Activated CD4-positive, alpha-beta T cell treated with anti-CD3 and anti-CD28 coated beads, Interleukin-2, amount 10 ng/mL, durations not matched to agents 7 days and 5 days (primary cell): Measurements from ENCODE around the gene PLA2G7. TPM values are rescaled to one million over a fixed set of nuclear protein-coding genes. Genes with fewer than 3 reads are reported as not detected.

ENCODE experiments used
- CTCF ChIA-PET: fragments of 350-600 bp; sonication (Branson Sonifier 250); formaldehyde crosslinking; loops from one replicate; lab custom pipeline; 2021; ENCODE audit warnings: antibody characterized with exemption; lab: Charles Lee
- POLR2A ChIA-PET: fragments of 350-600 bp; sonication (Branson Sonifier 250); formaldehyde crosslinking; loops from one replicate; lab custom pipeline; 2021; ENCODE audit warnings: antibody characterized with exemption; lab: Charles Lee
- DNase-seq: peaks from one replicate; pipeline ENCODE4 v3.0.0-alpha.2; 2020
- H3K27ac Mint-ChIP-seq: one replicate; pipeline ENCODE4 v1.8.0; 2021; ENCODE audit warnings: mild to moderate bottlenecking, moderate library complexity, mixed read lengths
- H3K27me3 Mint-ChIP-seq: one replicate; pipeline ENCODE4 v1.8.0; 2021; ENCODE audit warnings: mixed read lengths
- H3K36me3 Mint-ChIP-seq: one replicate; pipeline ENCODE4 v1.8.0; 2021; ENCODE audit warnings: low read depth, mixed read lengths
- H3K4me1 Mint-ChIP-seq: one replicate; pipeline ENCODE4 v1.8.0; 2021; ENCODE audit warnings: mixed read lengths
- H3K4me3 Mint-ChIP-seq: one replicate; pipeline ENCODE4 v1.8.0; 2021; ENCODE audit warnings: mild to moderate bottlenecking, moderate library complexity, mixed read lengths
- H3K9me3 Mint-ChIP-seq: one replicate; pipeline ENCODE4 v1.8.0; 2021; ENCODE audit warnings: mixed read lengths
- total RNA-seq, 2 experiments: library from RNA; stranded (reverse); gene quantifications; one replicate each; pipeline ENCODE4 v1.2.3, GENCODE V29; 2021

The PLA2G7 gene
- total RNA-seq, 2 experiments from 2014 or later: not detected

DNA sequence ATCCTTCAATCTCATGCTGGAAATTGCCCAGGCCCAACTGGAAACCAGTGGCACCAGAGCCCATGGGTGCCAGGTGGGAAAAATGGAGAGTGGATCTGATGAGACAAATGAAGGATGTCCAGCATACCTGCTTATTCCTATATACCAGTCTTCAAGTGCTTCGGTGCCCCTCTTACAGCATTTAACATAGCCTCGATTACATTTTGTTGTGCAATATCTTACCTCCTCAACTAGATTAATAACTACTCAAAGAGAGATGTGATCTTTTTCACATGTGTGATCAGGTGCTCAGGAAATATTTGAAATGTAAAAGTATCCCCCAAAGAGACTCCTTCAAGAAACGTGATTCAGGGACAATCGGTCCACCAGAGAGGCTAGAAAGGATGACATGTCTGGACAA lies 6.7 kb upstream of the PLA2G7 start:
- DNase-seq: no peak
- Mint-ChIP-seq H3K4me1 (no peaks in the 10 kb centered on the region), H3K27ac (no peak overlapping the region), H3K9me3 (no peaks in the 10 kb centered on the region), H3K4me3 (no peak overlapping the region), H3K36me3 (no peaks in the 10 kb centered on the region), H3K27me3 (peaks cover 18% of the 10 kb centered on the region)
- ChIA-PET CTCF (no interaction called here), POLR2A (no interaction called here)

- Mint-ChIP-seq H3K27ac (no peak overlapping the region), H3K4me3 (no peak overlapping the region), H3K27me3 (peaks cover 20% of the 10 kb centered on the region), H3K9me3 (no peaks in the 10 kb centered on the region), H3K4me1 (no peaks in the 10 kb centered on the region), H3K36me3 (no peaks in the 10 kb centered on the region)
- POLR2A ChIA-PET: no interaction called here
- CTCF ChIA-PET: no interaction called here
- no peak for DNase-seq
These were observed 6.3 kb upstream of the PLA2G7 start for GRCh38 chr6:46741482-46741881.

- H3K36me3 Mint-ChIP-seq: no peaks in the 10 kb centered on the region
- DNase-seq: no peak
- CTCF ChIA-PET: interaction anchor here (0.6 kb wide), 1 partner anchor 101 kb away, joined by 3 read pairs; no protein-coding TSS in a partner anchor
- H3K4me1 Mint-ChIP-seq: peaks cover 6% of the 10 kb centered on the region
- no peak overlapping the region for H3K27ac Mint-ChIP-seq
- POLR2A ChIA-PET: interaction anchor here (0.7 kb wide), 1 partner anchor 333 kb away, joined by 9 read pairs; no protein-coding TSS in a partner anchor
- peaks cover 54% of the 10 kb centered on the region for H3K27me3 Mint-ChIP-seq
- H3K4me3 Mint-ChIP-seq: no peak overlapping the region
- no peaks in the 10 kb centered on the region for H3K9me3 Mint-ChIP-seq
These were observed 1.7 kb upstream of the PLA2G7 start for GRCh38 chr6:46736906-46737305.

DNA sequence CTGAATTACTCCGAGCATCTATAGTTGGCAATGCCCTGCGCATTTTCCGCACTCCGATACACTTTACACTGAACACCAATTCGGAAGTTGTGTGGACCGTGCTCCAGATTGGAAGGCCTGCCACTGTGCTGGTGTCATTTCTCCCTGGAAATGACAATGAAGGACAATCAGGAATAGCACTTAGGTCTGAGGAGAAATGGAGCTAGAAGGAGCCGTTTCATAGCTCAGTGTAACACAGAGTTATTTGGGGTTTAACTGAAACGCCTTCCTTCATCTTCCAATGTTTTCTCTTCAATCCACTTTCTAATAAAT lies 501 bp upstream of the PLA2G7 start:
- no peak for DNase-seq
- Mint-ChIP-seq H3K9me3 (no peaks in the 10 kb centered on the region), H3K36me3 (no peaks in the 10 kb centered on the region), H3K4me3 (no peak overlapping the region), H3K27me3 (peaks cover 56% of the 10 kb centered on the region), H3K27ac (no peak overlapping the region), H3K4me1 (peaks cover 6% of the 10 kb centered on the region)
- ChIA-PET CTCF (no interaction called here), POLR2A (no interaction called here)

DNA sequence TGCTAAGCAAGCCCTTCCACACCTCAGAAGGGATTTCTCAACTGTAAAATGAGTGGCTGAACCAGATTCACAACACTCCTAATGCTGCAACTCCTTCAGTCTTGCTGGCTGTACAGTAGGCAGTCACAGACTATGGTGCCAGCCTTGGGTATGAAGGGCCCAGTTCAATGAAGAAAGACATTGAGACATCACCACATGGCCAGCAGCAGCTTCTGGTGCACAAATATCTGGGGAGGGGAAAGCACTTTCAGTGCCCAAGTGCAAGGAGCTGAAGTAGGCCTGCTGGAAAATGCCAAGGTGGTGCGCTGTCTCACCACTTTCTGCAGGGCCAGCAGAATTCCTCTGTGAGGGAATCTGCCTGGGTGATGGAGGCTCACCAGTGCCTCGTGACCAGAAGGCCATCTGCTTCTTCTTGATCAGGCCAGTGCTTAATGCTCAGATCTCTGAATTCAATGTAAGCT lies 1.8 kb downstream of the PLA2G7 start:
- ChIA-PET CTCF (no interaction called here), POLR2A (no interaction called here)
- Mint-ChIP-seq H3K36me3 (no peaks in the 10 kb centered on the region), H3K4me3 (no peak overlapping the region), H3K27ac (no peak overlapping the region), H3K4me1 (peaks cover 6% of the 10 kb centered on the region), H3K27me3 (peaks cover 60% of the 10 kb centered on the region), H3K9me3 (no peaks in the 10 kb centered on the region)
- DNase-seq: no peak

- ChIA-PET POLR2A (no interaction called here), CTCF (no interaction called here)
- DNase-seq: no peak
- Mint-ChIP-seq H3K27ac (no peak overlapping the region), H3K4me1 (peaks cover 6% of the 10 kb centered on the region), H3K27me3 (peaks cover 51% of the 10 kb centered on the region), H3K9me3 (no peaks in the 10 kb centered on the region), H3K4me3 (no peak overlapping the region), H3K36me3 (no peaks in the 10 kb centered on the region)
These were observed 4.2 kb downstream of the PLA2G7 start for GRCh38 chr6:46730921-46731461.

DNA sequence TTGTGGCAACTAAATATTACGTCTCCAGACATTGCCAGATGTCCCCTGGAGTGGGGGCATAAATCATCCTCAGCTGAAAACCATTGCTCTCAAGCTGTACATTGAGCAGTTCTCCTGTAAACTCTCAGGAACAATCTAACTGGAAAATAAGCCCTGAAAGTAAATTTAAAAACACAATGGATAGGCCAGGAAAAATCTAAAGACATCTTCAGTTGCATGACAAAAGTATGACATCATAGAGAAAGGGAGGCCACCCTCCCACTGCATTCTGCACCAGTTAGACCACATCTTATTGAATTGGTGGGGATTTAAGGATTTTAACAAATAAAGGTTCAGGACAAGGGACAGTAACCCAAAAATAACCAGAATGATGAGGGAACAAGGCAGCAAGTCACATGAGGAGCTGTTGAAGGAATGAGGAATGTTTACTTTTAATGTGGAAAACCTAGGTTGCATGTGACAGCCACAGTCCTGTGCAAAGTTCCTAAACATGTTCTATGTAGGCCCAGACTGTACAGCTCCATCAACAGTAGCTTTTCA lies 5.3 kb downstream of the PLA2G7 start:
- Mint-ChIP-seq H3K4me3 (no peak overlapping the region), H3K4me1 (peaks cover 5% of the 10 kb centered on the region), H3K9me3 (no peaks in the 10 kb centered on the region), H3K27ac (no peak overlapping the region), H3K36me3 (no peaks in the 10 kb centered on the region), H3K27me3 (peaks cover 45% of the 10 kb centered on the region)
- no peak for DNase-seq
- POLR2A ChIA-PET: no interaction called here
- CTCF ChIA-PET: interaction anchor here (0.6 kb wide), 1 partner anchor 26 kb away, joined by 3 read pairs; no protein-coding TSS in a partner anchor

DNA sequence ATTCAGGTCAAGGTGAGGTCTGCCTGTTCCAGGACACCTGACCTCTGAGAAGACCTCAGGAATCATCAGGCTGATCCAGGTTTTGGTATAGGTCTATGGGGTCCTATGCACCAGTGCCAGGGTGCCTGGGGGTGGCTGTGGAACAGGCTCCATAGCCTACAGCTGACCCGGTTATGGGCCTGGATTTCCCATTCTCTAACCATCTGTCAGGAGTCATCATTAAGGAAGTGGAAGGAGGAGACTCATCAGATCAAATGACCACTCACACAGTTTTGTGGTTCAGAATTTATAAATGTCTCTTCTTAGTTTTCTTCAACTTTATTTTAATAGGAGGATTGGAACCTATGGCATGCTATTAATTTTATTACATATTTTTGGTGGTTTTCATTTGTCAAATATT lies 14.8 kb downstream of the PLA2G7 start:
- ChIA-PET CTCF (no interaction called here), POLR2A (no interaction called here)
- Mint-ChIP-seq H3K4me1 (no peaks in the 10 kb centered on the region), H3K4me3 (no peak overlapping the region), H3K27me3 (peaks cover 6% of the 10 kb centered on the region), H3K9me3 (no peaks in the 10 kb centered on the region), H3K36me3 (no peaks in the 10 kb centered on the region), H3K27ac (no peak overlapping the region)
- DNase-seq: no peak

DNA sequence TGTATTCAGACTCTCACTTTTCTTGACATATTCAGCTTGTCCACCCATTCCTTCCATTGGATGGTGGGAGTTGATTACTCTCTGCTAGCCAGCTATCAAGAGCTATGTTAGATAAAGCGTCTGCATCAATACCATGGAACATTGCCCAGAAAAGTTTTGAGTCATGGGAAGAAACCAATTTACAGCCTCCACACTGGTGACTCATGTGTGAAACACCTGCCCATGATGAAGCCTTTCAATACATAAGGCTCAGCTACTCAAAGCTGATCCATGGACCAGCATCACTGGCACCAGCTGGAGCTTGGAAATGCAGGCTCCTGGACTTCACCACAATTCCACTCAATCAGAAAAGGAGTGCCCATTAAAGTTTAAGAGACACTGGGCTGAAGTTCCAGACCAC lies 16.1 kb downstream of the PLA2G7 start:
- ChIA-PET POLR2A (no interaction called here), CTCF (no interaction called here)
- Mint-ChIP-seq H3K4me1 (no peaks in the 10 kb centered on the region), H3K9me3 (no peaks in the 10 kb centered on the region), H3K27ac (no peak overlapping the region), H3K4me3 (no peak overlapping the region), H3K36me3 (no peaks in the 10 kb centered on the region), H3K27me3 (peaks cover 6% of the 10 kb centered on the region)
- DNase-seq: no peak

- H3K36me3 Mint-ChIP-seq: no peaks in the 10 kb centered on the region
- DNase-seq: no peak
- no peak overlapping the region for H3K27ac Mint-ChIP-seq
- H3K27me3 Mint-ChIP-seq: peaks cover 11% of the 10 kb centered on the region
- POLR2A ChIA-PET: no interaction called here
- CTCF ChIA-PET: no interaction called here
- no peaks in the 10 kb centered on the region for H3K9me3 Mint-ChIP-seq
- no peaks in the 10 kb centered on the region for H3K4me1 Mint-ChIP-seq
- H3K4me3 Mint-ChIP-seq: no peak overlapping the region
These were observed 20.0 kb downstream of the PLA2G7 start for GRCh38 chr6:46715141-46715540.

- DNase-seq: no peak
- peaks cover 13% of the 10 kb centered on the region for H3K27me3 Mint-ChIP-seq
- no peak overlapping the region for H3K4me3 Mint-ChIP-seq
- H3K36me3 Mint-ChIP-seq: no peaks in the 10 kb centered on the region
- no peaks in the 10 kb centered on the region for H3K9me3 Mint-ChIP-seq
- ChIA-PET CTCF (no interaction called here), POLR2A (no interaction called here)
- no peak overlapping the region for H3K27ac Mint-ChIP-seq
- no peaks in the 10 kb centered on the region for H3K4me1 Mint-ChIP-seq
These were observed 23.7 kb downstream of the PLA2G7 start for GRCh38 chr6:46711491-46711890.

GRCh38 chr6:46706464-46706863 lies 28.7 kb downstream of the PLA2G7 start:
- Mint-ChIP-seq H3K4me3 (no peak overlapping the region), H3K9me3 (no peaks in the 10 kb centered on the region), H3K27ac (no peak overlapping the region), H3K27me3 (peaks cover 33% of the 10 kb centered on the region), H3K4me1 (no peaks in the 10 kb centered on the region), H3K36me3 (no peaks in the 10 kb centered on the region)
- POLR2A ChIA-PET: no interaction called here
- DNase-seq: no peak
- CTCF ChIA-PET: no interaction called here

- CTCF ChIA-PET: no interaction called here
- Mint-ChIP-seq H3K27me3 (peaks cover 31% of the 10 kb centered on the region), H3K36me3 (no peaks in the 10 kb centered on the region), H3K27ac (no peak overlapping the region), H3K9me3 (no peaks in the 10 kb centered on the region), H3K4me1 (no peaks in the 10 kb centered on the region), H3K4me3 (no peak overlapping the region)
- DNase-seq: no peak
- POLR2A ChIA-PET: no interaction called here
These were observed 30.6 kb downstream of the PLA2G7 start for GRCh38 chr6:46704562-46704961.

DNA sequence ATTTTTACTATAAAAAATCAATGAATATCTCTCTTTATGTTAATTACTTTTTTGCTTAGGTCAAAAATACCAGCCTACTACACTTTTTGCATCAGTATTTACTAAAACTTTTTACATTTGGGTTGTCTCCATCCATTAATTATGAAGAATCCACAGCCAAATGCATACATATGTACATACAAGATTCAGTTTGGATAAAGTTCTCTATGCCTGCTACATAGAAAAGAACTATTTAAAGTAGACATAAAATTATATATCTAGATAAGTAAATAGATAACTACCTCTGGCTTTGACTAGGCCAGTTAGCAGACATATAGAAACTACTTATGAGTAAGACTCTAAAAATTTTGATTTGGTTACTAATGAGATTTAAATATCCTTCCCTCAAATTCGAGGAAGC lies 35.2 kb downstream of the PLA2G7 start:
- ChIA-PET POLR2A (no interaction called here), CTCF (no interaction called here)
- H3K27me3 Mint-ChIP-seq: peaks cover 19% of the 10 kb centered on the region
- no peaks in the 10 kb centered on the region for H3K4me1 Mint-ChIP-seq
- no peak overlapping the region for H3K4me3 Mint-ChIP-seq
- H3K9me3 Mint-ChIP-seq: no peaks in the 10 kb centered on the region
- H3K36me3 Mint-ChIP-seq: no peaks in the 10 kb centered on the region
- H3K27ac Mint-ChIP-seq: no peak overlapping the region
- DNase-seq: no peak
